HG02884 (cell line): ENCODE measurements around the gene NOL4L.

ENCODE experiments used
- ATAC-seq: cut with Tn5 transposase; IDR thresholded peaks from one replicate; pipeline ENCODE4 v1.9.1; 2021; ENCODE audit warnings: mild to moderate bottlenecking, moderate library complexity; ENCODE audit not compliant: unreplicated experiment

The NOL4L gene

GRCh38 chr20:32395066-32395465 lies 190.1 kb downstream of the NOL4L start:
- ATAC-seq = no peak
